Hypothalamus (tissue), 51 donors: Measurements from ENCODE around the gene DDI2.
A peak's percentile ranks its signal among the peaks of the same experiment; 100 is the strongest.
"Not testable (repeated sequence)": the region's sequence is repeated elsewhere in the genome, so short reads cannot be mapped to it uniquely, and the experiment has no call there.

Experiments used
- DNase-seq, 51 donors: peaks; one replicate each; lab custom pipeline; 2025; lab: John Stamatoyannopoulos, UW

The DDI2 gene

DNA sequence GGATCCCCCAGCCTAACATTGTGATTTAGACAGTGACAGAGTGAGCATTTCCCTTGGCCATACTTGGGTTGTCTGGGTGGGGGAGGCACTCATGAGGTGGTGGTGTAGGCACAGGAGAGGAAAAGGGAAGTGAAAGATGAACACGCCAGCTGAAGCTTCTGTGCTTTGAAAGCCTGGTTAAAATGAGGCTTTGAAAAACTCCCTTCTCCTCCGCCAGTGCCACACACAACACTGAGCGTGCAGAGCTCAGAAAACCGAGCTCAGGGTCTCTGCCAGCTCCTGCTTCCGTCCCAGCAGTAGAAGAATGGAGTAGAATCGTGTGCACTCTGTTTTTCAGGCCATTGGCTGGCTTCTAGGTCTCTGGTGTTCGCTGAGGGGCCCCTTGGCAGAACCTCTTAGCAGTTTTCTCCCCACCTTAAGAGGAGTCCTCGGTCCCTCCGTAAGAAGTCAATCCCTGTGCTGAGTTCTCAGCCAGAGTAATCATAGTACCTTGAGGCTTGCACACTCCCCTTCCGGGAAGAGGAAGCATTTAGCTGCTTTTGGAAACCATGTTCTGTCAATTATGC lies 79.8 kb downstream of the DDI2 start:
- DNase-seq = peak in 31 of 51 donors; percentile 12 to 79 (median 43)

DNA sequence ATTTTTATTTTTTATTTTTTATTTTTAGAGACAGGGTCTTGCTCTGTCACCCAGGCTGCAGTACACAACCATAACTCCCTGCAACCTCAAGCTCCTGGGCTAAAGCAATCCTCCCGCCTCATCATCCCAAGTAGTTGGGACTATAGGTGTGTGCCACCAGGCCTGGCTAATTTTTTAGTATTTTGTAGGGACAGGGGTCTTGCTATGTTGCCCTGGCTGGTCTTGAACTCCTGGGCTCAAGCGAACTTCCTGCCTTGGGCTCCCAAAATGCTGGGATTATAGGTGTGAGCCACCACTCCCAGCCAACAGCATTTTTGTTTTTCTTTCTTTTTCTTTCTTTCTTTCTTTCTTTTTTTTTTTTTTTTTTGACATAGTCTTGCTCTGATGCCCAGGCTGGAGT lies 80.9 kb downstream of the DDI2 start:
- no peak for DNase-seq

DNA sequence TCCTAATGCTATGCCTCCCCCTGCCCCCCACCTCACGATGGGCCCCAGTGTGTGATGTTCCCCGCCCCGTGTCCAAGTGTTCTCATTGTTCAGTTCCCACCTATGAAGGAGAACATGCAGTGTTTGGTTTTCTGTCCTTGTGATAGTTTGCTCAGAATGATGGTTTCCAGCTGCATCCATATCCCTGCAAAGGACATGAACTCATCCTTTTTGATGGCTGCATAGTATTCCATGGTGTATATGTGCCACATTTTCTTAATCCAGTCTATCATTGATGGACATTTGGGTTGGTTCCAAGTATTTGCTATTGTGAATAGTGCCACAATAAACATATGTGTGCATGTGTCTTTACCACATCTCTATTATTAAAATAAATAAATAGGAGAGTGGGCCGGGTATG lies 82.1 kb downstream of the DDI2 start:
- DNase-seq = not testable (repeated sequence)

DNA sequence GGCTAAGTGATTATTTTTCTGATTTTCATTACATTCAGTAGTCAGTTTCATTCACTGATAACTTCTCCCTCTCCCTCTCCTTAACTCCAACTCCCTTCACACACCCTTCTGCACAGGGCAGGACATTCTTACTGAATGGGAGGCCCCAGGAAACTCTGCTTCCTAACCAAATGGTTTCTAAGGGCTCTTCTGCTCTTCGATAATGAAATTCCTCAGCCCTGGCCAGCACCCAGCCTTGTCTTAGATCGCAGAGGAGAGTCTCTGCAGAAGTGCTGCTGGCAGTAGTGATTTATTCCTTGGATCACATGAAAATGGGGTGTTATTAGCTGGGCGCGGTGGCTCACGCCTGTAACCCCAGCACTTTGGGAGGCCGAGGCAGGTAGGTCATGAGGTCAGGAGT lies 83.2 kb downstream of the DDI2 start:
- no peak for DNase-seq

DNA sequence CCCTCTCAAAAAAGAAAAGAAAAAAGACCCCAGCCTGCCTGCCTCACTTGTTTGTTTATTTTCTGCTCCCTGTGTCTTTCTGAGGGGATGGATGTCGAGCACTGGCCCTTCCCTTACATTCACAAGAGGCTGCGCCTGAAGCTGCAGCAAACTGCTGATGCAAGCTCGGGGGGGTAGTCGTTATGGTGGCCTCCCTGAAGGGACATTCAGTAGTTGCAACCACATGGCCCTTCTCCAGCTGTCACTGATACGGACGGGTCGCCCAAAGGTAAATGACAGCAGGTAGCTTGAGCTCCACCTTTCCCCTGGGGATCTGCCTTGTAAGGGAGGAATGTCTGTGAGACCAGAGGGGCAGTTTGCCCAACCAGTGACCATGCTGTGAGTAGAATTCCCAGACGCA lies 84.5 kb downstream of the DDI2 start:
- DNase-seq = no peak

DNA sequence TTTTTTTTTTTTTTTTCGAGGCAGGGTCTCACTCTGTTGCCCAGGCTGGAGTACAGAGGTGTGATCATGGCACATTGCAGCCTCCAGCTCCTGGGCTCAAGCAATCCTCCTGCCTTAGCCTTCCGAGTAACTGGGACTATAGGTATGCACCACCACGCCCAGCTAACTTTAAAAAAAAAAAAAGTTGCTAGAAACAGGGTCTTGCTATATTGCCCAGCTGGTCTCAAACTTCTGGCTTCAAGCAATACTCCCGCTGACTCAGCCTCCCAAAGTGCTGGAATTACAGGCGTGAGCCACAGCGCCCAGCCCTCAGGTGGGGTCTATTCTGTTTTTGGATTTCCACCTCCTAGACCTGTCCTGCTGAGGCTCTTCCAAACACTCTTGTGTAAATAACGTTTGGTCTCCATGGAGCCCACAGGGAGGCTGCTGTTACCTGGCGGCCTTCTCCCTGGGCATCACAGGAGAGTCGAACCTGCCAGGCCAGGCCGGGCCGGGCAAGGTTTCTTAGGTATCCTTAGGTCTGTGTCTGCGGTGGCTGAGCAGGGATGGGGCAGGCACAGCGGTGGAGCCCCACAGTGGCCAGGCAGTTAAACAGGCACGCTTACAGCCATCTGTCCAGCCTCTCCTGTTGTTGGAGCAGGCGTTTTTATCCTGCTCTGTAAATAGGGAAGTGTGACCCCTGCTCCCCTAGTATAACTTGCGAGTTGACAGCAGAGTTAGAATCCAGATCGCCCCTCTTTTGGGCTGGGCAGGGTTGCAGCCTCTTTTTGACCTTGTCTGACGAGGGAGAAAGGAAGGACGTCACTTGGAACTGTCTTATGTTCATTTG lies 85.7 kb downstream of the DDI2 start:
- peak in 7 of 51 donors; percentile 11 to 57 (median 19) for DNase-seq

DNA sequence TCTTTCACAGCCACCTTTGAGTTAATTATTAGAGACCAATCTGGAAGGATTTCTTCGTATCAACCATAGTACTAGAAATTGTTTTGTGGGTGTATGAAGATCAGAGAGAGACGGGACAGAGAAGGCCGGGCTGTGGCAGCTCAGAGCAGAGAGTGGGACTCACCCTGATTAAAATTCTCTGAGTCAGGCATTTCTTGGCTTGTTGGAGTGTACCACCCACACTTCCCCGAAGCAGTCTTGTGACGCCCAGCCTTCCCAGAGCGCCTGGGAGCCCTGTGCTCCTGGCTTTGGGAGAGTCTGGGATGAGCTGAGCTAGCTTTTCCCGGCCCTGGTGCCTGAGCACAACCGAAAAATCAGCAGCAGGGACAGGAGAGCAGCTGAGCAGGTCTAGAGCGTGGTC lies 86.3 kb downstream of the DDI2 start:
- DNase-seq = peak in 48 of 51 donors; percentile 12 to 82 (median 59)

DNA sequence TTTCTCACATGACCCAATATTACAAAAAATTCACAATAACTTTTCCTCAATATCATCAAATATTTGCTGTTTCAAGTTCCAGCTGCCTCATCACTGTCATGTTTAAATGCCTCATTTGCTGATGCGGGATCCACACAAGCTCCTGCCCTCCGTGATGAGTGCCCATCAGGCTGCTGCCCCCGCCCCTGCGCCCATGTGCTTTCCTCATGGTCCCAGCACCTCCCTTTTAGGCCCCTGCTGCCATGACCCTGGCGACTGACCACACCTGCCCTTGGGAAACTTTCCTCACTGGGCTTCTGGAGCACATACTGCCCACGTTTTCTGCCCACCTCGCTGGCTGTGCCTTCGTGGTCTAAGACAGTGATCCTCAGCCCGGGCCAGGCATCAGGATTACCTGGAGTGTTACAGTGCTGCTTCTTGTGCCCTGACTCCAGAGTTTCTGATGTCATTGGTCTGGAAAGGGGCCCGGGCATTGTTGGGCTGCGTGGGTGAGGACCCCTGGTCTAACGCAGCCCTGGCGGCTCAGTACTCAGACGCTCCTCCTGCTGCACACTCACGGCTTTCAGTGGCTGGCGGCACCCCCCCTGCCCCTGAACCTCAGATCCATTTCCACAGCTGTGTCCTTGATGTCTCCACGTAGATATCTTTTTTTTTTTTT lies 87.4 kb downstream of the DDI2 start:
- DNase-seq = no peak

DNA sequence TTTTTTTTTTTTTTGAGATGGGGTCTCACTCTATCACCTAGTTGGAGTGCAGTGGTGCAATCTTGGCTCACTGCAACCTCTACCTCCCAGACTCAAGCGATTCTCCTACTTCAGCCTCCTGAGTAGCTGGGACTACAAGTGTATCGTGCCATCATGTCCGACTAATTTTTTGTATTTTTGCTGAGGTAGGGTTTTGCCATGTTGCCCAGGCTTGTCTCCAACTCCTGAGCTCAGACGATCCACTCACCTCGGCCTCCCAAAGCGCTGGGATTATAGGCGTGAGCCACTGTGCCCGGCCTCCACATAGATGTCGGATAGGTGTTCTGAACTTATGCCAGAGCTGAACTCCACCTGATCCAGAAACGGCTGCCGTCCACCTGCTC lies 87.9 kb downstream of the DDI2 start:
- DNase-seq = no peak

DNA sequence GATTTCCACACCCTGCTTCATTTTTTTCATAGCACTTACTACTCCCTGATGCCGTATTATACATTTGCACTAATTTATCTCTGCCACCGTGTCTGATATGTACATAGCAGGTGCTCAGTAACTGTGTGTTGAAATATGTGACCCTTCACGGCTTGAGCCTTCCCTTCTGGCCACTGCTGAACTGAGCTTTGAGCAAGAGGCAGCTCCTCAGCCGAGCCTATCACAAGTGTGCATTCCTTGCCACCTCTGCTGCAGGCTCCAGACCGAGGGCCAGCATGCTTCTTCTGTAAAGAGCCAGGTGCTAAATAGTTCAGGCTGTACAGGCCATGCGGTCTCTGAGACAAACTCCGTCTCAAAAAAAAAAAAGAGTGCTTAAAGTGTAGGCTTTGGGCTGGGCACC lies 89.5 kb downstream of the DDI2 start:
- DNase-seq = no peak

DNA sequence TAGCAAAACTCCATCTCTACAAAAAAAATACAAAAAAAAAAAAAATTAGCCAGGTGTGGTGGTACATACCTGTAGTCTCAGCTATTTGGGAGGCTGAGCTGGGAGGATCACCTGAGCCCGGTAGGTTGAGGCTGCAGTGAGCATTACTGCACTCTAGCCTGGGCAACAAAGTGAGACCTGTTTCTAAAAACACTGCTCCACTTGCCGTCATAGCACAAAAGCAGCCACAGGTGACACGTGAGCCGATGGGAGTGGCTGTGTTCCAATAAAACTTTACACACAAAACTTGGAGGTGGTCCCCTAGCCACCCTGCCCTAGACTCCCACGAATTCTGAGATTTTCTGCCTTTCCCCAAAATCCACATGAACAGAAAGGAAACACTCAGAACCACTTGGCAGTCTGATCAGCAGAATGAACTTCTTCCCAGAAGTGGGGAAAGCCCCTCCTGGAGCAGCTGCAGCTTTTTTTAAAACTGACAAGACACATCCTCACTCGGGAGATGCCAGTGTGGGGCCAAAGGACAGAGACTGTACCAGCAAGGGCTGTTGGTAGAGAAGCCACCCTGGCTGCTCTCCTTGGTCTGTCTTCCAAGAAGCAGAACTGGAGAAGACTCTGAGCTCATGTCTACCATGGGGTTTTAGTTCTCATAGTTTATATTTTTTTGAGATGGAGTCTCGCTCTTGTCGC lies 90.1 kb downstream of the DDI2 start:
- DNase-seq = no peak

DNA sequence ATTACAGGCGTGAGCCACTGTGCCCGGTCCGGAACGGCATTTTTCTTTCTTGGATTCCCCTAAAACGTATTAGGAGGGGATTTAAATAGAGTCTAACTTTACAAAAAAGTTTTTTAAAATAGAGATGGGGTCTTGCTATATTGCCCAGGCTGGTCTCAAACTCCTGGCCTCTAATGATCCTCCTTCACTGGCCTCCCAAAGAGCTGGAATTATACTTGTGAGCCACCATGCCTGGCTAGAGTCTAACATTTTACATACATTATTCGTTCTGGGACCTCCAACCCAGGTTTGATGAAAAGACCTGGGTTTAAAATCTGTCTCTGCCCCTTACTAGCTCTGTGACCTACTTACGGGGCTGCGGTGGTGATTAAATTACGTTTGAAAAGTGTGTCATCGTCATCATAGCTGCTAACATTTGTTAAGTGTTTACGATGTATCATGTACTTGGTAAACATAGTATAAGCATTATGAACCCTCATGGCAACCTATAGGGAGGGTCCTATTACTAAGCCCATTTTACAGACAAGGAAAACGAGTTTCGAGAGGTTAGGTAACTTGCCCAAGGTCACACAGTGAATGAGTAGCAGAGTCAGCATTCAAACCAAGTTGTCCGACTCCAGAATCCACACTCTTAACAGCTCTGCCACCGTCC lies 91.4 kb downstream of the DDI2 start:
- no peak for DNase-seq

DNA sequence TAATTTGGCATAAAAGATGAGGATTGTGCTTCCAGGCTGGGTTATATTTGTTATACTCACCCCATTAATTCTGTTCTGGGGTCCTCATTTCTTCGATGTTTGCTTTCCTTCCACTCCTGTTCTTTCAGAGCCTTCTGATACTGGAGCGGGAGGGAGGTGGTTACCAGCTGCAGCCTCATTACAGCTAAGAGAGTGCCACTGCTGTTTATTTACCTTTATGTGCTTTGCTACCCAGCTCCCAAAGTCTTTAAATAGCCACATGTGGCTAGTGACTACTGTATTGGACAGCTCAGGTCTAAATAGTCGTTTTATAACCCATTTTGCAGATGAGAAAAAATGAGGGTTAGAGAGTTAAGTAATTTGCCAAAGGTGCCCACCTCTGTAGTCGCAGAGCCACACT lies 92.0 kb downstream of the DDI2 start:
- no peak for DNase-seq

DNA sequence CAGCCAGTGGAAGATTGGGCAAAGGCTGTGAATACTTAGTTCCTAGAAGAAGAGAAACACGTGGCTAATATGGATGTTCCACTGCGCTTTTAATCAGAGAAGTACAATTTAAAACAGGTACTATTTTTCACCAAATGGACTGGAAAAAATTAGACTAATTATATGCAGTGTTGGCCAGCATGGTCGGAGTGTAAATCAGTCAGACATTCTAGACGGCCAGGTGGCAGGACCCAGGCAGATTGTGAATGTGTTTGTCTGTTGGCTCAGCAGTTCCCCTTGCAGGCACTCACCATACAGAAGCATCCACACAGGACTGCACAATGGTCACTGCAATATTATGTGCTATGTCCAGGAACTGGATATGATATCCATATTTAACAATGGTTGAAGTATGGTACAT lies 94.9 kb downstream of the DDI2 start:
- DNase-seq = no peak

DNA sequence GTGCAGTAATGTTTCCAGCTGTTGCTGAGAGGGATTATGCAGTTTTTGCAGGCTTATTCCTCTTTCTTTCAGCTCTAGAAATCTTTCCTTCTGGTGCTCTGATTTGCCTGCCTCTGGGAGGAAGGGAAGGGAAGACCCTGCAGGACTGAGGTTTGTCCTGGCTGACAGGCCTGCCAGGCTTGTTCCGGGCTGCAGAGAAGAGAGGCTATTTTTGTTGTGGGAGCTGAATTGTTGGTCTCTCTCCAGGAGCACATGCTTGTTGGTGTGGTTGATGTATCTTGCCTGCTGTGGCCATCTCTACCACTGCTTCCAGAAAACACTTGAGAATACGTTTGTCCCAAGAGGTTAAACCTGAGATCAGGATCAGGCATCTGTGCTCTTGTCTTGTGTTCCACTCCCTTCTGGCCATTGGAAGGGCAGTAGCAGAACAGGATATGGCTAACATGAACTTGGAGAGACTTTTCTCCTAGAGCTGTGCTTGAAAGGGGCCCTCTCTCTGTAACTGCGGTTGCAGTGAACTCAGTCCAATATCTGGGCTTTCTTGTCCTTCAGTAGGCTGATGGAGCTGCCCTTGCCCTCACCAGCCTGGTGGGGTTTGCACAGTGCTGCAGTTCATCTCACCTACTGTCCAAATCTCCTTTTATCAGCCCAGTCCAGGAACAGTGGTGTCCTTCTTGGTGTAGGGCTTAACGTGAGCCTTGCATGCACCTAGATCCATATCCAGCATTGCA lies 97.3 kb downstream of the DDI2 start:
- DNase-seq = peak in 27 of 51 donors; percentile 10 to 77 (median 38)

DNA sequence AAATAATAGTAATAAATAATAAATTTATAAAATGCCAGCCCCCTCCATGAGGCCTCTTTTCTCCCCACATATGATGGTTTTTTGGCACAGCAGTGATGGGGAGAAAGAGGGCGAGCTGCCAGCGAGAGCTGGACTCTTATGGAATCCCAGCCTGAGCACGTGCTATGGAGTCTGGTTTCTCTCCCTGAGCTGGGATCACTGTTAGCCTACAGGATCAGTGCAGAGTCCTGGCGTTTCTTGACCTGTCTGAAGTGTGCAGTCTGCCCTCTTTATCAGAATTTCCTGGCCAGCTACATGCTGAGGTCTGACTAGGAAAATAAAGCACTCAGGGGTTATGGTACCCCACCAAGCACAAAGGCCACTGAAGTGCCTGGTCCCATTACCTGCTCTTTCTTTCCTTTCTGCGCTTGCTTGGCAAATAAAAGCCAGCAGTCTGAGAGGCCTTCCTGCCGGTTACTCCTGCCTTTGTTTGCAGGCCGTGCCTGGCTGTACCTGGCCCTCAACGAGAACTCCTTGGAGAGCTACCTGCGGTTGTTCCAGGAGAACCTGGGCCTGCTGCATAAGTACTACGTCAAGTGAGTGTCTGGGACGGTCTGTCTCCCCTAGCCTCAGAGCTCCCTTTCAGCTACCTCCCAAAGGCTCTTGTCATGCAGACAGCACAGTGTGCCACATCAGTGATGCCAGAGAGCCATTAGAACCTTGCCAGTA lies 100.3 kb downstream of the DDI2 start:
- DNase-seq = no peak

DNA sequence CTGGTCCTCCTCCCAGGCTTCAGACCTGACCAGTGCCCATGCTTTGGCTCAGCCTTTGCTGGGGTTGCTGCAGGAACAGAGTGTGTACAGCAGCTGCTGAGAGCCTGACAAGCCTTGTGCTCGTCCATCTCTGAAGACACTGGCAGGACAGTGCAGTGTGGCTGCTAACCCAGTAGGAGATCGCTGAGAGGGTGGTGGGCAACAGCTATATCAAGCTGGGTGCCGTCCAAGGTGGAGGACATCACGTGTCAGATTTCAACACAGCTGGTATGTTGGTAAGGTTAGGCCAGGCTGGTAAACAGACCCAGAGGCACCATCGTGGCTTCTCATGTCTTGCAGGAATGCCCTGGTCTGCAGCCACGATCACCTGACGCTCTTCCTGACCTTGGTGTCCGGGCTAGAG lies 100.9 kb downstream of the DDI2 start:
- DNase-seq = no peak
